HG02885 (cell line): ENCODE measurements around the gene CAPN13.

Experiments used
- ATAC-seq: cut with Tn5 transposase; IDR thresholded peaks from one replicate; pipeline ENCODE4 v1.9.1; 2021; ENCODE audit warnings: mild to moderate bottlenecking; ENCODE audit not compliant: unreplicated experiment, poor library complexity

The CAPN13 gene

GRCh38 chr2:30765876-30766470 lies 41.3 kb downstream of the CAPN13 start:
- ATAC-seq = no peak

- no peak for ATAC-seq
Observed at GRCh38 chr2:30765191-30765590, 42.1 kb downstream of the CAPN13 start.

GRCh38 chr2:30764021-30764800 lies 43.0 kb downstream of the CAPN13 start:
- no peak for ATAC-seq

- ATAC-seq = no peak
Observed at GRCh38 chr2:30763151-30763660, 44.0 kb downstream of the CAPN13 start.

GRCh38 chr2:30761226-30761625 lies 46.0 kb downstream of the CAPN13 start:
- no peak for ATAC-seq

GRCh38 chr2:30759481-30759880 lies 47.8 kb downstream of the CAPN13 start:
- ATAC-seq = no peak

GRCh38 chr2:30758191-30758651 lies 49.0 kb downstream of the CAPN13 start:
- ATAC-seq = no peak

GRCh38 chr2:30757749-30758148 lies 49.5 kb downstream of the CAPN13 start:
- no peak for ATAC-seq

- ATAC-seq = no peak
Observed at GRCh38 chr2:30756971-30757370, 50.3 kb downstream of the CAPN13 start.

GRCh38 chr2:30756051-30756719 lies 51.1 kb downstream of the CAPN13 start:
- no peak for ATAC-seq

GRCh38 chr2:30753630-30754029 lies 53.6 kb downstream of the CAPN13 start:
- ATAC-seq = no peak

- ATAC-seq = no peak
Observed at GRCh38 chr2:30752811-30753210, 54.4 kb downstream of the CAPN13 start.

- no peak for ATAC-seq
Observed at GRCh38 chr2:30747206-30747605, 60.0 kb downstream of the CAPN13 start.

- no peak for ATAC-seq
Observed at GRCh38 chr2:30744823-30745222, 62.4 kb downstream of the CAPN13 start.

- no peak for ATAC-seq
Observed at GRCh38 chr2:30741576-30741975, 65.7 kb downstream of the CAPN13 start.

GRCh38 chr2:30738141-30738911 lies 68.9 kb downstream of the CAPN13 start:
- ATAC-seq = no peak

GRCh38 chr2:30737326-30737610 lies 70.0 kb downstream of the CAPN13 start:
- ATAC-seq = no peak

GRCh38 chr2:30736461-30737325 lies 70.6 kb downstream of the CAPN13 start:
- ATAC-seq = no peak

GRCh38 chr2:30733876-30734520 lies 73.2 kb downstream of the CAPN13 start:
- no peak for ATAC-seq
